AG09319 (cell line): ENCODE data around the gene MYZAP.
A peak's percentile ranks its signal among the peaks of the same experiment; 100 is the strongest.

ENCODE experiments used
- DNase-seq: peaks from one replicate; pipeline ENCODE4 v3.0.0-alpha.2; 2010; ENCODE audit warnings: low read depth; ENCODE audit errors: extremely low read depth
- TF ChIP-seq, protein P1 (sequence below): IDR thresholded peaks from 2 replicates; pipeline ENCODE4 v1.5.1; 2011; ENCODE audit warnings: low read depth, mild to moderate bottlenecking, inconsistent platforms, low read length, moderate library complexity

The MYZAP gene

DNA sequence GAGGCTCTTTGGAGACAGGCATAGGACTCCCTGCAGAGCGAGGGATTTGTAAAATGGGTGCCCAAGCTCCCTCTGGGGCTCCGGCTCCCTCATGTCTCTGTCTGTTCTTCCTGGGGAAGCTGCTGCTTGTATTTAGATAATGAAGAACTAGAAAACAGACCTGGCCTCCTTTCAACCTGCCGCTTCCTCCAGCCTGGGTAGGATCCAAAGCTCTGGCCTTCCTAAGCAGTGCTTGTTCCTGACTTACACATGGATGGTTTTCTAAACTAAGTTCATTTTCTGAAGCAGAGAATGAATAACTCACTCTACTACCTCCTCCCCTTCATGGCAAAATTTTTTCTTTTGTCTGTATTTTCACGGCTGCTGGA lies 36.9 kb upstream of the MYZAP start:
- TF ChIP-seq, protein P1, sequence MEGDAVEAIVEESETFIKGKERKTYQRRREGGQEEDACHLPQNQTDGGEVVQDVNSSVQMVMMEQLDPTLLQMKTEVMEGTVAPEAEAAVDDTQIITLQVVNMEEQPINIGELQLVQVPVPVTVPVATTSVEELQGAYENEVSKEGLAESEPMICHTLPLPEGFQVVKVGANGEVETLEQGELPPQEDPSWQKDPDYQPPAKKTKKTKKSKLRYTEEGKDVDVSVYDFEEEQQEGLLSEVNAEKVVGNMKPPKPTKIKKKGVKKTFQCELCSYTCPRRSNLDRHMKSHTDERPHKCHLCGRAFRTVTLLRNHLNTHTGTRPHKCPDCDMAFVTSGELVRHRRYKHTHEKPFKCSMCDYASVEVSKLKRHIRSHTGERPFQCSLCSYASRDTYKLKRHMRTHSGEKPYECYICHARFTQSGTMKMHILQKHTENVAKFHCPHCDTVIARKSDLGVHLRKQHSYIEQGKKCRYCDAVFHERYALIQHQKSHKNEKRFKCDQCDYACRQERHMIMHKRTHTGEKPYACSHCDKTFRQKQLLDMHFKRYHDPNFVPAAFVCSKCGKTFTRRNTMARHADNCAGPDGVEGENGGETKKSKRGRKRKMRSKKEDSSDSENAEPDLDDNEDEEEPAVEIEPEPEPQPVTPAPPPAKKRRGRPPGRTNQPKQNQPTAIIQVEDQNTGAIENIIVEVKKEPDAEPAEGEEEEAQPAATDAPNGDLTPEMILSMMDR: no peak
- no peak for DNase-seq

- DNase-seq: no peak
- TF ChIP-seq, protein P1: no peak
Observed at GRCh38 chr15:57555270-57555669, 36.4 kb upstream of the MYZAP start.

GRCh38 chr15:57556040-57556439 lies 35.7 kb upstream of the MYZAP start:
- TF ChIP-seq, protein P1: no peak
- DNase-seq: no peak

DNA sequence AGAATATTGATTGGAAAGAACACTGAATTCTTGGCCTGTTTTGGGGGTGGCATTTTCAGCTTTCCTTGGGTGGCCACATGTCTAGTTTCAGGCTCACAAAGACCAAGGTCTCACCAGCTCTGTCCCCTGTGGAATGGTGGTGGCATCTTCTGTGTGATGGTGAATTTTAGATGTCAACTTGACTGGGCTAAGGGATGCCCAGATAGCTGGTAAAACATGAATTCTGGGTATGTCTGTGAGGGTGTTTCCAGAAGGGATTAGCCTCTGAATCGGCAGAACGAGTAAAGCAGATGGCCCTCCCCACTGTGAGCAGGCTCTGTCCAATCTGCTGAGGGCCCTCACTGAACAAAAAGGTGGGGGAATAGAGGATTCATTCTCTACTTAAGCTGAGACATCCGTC lies 34.4 kb upstream of the MYZAP start:
- no peak for DNase-seq
- TF ChIP-seq, protein P1: no peak

DNA sequence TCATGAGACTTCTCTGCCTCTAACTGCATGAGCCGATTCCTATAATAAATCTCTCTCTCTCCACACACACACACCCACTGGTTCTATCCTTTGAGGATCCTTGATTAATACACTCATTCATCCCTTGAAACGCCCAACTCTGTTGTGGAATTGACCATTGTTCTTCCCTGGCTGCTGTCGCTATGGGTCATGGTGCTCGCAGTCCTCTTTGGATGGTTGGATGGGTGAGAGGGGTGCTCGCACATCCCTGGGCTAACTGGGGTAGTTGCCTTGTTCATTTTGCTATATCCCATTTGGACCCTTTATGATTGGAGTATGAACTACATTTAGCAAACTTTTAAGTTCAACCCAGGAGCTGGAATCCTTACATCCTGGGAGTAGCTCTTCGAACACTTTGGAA lies 33.9 kb upstream of the MYZAP start:
- TF ChIP-seq, protein P1: no peak
- no peak for DNase-seq

GRCh38 chr15:57559875-57560274 lies 31.8 kb upstream of the MYZAP start:
- TF ChIP-seq, protein P1: peak; percentile 88
- DNase-seq: no peak

DNA sequence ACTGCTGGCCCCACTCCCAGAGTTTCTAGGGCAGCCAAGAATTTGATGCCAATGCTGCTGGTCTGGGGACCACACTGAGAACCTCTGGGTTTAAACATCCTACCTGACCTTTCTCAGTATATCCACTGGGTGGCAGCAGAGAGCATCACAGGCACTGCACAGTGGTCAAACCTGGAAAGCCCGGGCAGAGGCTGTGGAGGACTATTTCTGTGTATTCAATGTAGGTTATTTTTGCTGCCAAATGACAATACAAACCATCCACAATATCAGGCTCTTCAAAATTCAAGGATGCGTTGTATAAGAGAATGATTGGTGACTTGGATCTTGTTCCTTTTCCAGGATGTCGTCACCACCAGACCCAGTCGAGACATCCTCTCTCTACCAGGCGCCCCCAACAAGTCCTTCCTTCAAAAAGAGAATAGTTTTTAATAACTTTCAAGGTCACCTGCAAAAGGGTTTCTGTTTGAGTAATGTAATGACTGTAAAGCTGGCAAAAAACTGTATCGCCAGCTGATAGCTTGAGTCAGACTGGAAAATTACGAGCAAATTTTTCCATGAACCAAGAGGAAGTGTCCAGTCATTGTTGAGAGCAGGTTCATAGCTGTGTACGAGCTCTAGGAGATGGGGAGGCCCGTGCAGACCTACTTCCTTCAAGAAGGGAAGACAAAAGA lies 30.5 kb upstream of the MYZAP start:
- DNase-seq: no peak
- TF ChIP-seq, protein P1: peak; percentile 91
